Limb (tissue), 2 donors: ENCODE measurements around the gene PNPLA8.
"Not testable (repeated sequence)": the region's sequence is repeated elsewhere in the genome, so short reads cannot be mapped to it uniquely, and the experiment has no call there.

Experiments used
- DNase-seq, 2 donors: peaks; one replicate each; pipeline ENCODE4 v3.0.0-alpha.2; 2016; ENCODE audit errors: extremely low spot score in 2 of 2

Gene PNPLA8, protein sequence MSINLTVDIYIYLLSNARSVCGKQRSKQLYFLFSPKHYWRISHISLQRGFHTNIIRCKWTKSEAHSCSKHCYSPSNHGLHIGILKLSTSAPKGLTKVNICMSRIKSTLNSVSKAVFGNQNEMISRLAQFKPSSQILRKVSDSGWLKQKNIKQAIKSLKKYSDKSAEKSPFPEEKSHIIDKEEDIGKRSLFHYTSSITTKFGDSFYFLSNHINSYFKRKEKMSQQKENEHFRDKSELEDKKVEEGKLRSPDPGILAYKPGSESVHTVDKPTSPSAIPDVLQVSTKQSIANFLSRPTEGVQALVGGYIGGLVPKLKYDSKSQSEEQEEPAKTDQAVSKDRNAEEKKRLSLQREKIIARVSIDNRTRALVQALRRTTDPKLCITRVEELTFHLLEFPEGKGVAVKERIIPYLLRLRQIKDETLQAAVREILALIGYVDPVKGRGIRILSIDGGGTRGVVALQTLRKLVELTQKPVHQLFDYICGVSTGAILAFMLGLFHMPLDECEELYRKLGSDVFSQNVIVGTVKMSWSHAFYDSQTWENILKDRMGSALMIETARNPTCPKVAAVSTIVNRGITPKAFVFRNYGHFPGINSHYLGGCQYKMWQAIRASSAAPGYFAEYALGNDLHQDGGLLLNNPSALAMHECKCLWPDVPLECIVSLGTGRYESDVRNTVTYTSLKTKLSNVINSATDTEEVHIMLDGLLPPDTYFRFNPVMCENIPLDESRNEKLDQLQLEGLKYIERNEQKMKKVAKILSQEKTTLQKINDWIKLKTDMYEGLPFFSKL

DNA sequence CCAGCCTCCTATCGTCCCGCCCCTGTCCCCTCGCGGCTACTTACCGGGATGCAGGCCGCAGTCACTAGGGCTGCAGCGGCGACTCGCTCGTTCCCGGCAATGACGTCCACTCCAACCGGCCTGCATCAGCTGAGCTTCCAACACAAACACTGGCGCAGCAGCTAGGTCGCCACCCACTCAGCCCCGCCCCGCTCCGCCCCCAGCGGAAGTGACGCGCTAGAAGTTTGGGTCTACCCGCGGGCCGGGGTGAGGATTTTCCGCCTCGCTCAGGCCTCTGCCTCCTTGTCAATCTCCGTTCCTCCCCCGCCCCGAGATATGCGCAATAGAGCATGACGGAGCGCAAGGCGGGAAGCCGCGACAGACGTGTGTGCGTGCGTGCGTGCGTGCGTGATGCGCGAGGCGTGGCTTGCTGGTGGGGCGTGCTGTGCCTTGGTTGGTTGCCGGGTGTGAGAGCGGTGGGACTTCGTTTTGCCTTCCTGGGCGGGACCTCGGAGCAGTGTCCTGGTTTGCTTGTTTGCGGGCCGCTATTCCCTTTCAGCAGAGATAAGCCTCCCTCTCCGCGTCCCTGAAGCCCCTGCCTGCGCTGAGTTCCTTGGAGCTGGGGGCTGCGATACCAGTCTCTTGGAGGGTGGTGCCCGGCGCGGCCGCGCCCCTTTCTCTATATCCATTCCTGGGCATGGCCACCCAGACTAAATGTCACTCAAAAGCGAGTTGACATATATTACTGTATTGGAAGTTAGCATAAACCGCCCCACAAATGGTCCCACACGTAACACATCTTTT is at the start of gene PNPLA8:
PNPLA8 (minus strand) TSS at position 151 of the 783 bp plus-strand sequence. CDS start 10,644 bp downstream, outside the sequence.
- peak; percentile 99 to 100 for DNase-seq

DNA sequence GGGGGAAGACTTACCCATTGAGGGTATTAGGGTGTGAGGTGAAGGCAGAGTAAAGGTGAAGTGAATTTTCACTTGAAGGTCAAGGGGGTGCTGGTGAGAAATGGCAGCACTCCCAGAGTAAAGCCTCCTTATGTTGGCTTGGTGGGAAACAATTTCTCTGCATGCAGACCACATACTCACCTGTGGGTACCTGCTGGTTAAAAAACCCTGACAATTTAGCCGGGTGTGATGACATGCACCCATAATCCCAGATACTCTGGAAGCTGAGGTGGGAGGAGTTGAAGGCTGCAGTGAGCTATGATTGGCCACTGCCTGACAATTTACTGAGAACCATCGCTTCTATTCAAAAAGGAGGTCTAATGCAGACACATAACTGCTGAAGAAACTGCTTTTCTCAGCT is 49.2 kb upstream of the PNPLA8 start:
- no peak for DNase-seq

DNA sequence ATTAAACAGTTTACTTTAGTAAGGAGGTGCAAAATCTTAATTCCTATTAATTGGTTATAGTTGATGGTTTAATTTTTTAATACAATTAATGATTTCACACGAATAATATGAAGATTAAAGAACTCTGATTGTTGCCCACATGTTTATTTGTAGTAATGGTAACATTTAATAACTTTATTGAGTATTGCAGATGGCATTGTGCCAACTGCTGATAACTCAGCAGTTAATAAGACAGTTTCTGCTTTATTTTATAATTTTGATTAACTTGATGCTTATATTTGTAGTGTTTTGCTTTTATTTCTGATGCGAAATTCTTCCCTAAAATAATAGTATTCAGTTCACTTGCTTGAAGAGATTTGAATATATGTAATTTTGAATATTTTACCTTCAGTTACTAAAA is 46.5 kb upstream of the PNPLA8 start:
- no peak for DNase-seq

DNA sequence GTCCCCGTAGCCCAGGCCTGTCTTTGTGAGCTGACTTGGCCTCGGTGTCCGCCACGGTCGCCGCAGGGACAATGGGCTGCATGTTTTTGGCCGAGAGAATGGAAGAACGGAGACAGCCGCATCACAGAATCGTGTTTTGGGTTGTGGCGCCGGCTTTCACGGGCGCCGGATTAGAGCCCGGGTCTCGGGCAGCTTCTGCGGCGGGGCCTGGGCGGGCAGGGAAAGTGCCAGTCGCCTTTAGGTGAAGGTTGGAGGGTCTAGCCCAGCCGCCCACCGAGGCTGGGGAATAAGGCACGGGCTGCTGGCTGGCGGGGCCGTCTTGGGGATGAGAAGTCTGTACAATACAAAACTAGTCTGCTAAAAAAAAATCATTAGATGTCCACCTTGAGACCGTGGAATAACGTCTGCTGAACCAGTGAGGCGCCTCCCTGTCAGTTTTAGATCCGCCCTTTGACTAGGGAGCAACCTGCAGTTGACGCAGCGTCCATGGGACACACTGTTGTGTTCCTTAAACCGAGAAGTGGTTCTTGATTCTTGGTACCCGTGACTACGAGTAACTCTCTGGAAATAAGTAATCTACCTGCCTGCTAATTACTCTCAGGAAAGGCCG is 44.3 kb upstream of the PNPLA8 start:
- DNase-seq = peak in 1 of 2 donors; percentile 30

DNA sequence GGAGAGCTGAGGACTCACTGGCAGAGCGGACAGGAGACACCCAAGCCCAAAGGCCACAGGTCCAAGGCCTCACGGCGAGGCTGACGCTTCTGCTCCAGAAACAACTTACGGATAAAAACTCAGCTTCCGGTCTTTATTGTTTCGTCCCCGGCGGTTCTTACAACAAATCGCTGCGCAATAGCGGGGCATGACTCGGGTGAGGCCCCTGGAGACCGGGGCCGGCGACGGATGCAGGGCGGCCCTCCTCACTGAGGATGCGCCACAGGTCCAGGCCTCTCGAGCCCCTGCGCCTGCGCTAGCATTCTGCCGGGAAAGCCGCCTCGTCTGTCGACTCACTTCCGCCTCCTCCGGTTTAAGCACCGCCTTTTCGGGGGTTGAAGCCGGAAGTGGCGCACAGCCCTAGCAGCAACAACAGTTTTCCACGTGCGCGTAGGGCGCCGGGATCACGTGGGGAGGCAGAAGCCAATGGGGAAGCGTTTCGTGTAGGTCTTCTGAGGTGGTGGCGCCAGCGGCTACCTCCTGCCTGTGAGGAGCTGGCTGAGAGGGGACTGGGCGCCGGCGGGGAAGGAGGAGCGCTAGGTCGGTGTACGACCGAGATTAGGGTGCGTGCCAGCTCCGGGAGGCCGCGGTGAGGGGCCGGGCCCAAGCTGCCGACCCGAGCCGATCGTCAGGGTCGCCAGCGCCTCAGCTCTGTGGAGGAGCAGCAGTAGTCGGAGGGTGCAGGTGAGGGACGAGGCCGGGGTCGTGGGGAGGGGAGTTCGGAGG is 43.6 kb upstream of the PNPLA8 start, which contains the start of the genes DNAJB9 and THAP5:
DNAJB9 (plus strand) TSS at position 494 of the 765 bp plus-strand sequence. CDS start 1,853 bp downstream, outside the sequence.
THAP5 (minus strand) TSS at position 326 of the 765 bp plus-strand sequence; CDS start at position 189, 137 bp downstream.
- DNase-seq = peak; percentile 98 to 99

DNA sequence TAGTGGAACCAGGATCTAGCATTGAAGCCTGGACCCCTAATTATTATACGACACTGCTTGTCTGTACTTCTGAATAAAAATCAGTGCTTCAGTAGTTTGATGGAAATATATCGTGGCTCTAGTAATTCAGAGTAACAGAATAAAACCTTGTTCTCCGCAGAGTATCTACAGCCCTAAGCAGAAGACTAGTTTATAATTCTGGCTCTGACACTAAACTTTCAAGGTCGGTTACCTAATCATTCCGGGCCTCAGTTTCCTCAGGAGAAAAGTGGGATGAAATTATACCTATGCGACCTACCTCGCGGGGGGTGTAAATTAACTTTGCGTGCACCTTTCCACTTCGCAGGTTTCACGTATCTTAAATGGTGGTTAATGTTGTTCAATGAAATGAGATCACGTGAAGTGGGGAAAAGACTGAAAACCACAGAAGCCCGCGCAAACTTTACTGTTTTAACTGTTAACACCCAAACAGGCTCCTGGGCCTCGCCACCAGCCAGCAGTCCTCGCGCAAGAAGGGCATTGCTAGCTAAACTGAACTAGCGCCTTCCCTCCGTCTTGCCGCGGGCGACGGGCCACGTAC is 43.0 kb upstream of the PNPLA8 start:
- DNase-seq = no peak

DNA sequence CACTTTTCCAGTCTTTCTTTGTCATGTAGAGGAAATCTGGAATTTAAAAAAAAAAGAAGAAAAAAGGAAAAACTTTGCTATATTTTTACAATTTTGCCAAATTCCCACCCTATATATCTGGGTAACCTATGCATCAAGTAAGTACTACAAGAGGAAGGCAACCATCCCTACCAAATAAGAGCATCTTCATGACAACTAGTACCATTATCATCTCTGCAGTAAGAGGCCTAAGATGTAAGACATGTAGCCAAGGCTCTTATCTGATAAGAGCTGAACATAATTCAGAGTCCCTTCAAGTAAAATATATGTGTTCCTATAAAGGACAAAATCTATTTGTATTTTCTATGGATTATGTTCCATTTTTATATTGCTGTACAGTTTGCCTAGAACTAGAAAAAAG is 40.1 kb upstream of the PNPLA8 start:
- no peak for DNase-seq

DNA sequence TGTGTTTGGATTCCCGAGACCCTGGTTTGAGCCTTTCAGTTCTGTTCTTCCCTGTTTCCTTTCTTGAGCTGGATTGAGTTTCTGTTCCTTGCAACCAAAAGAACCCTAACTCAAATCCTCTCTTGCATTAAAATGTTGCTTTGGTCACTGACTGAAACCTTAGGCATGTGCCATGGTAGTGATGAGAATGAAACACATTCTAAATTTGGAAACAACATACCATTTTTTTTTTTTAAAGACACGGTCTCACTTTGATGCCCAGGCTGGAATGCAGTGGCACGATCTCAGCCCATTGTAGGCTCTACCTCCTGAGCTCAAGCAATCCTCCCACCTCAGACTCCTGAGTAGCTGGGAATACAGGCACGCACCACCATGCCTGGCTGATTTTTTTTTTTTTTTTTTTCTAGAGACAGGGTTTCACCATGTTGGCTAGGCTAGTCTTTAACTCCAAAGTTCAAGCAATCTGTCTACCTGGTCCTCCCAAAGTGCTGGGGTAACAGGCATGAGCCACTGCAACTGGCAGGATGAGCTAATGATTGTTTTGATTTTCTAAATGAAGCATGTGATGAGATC is 35.2 kb upstream of the PNPLA8 start:
- DNase-seq = no peak

DNA sequence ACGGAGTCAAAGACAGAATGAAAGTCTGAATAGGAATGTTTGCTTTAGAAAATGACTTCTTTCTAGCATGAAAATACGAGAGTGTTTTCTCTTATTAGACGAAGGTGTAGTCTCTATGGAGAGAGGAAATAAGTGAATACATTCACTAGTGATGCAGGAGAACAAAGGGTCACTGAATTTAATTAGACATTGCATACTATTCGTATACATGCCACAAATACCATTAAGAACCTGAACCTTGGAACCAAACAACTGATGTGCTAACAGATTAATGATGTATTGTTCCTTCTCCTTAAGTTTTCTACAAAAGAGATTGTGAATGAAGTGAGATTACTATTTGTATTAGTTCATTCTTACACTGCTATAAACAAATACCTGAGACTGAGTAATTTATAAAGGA is 33.3 kb upstream of the PNPLA8 start:
- DNase-seq = no peak

DNA sequence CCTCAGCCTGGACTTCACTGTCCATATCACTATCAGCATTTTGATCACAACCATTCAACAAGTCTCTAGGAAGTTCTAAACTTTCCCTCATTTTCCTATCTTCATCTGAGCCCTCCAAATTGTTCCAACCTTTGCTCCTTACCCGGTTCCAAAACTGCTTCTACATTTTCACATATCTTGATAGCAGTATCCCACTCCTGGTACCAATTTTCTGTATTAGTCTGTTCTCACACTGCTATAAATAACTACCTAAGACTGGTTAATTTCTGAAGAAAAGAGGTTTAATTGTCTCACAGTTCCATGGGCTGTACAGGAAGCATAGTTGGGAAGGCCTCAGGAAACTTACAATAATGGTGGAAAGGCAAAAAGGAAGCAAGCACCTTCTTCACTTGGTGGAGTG is 31.7 kb upstream of the PNPLA8 start:
- no peak for DNase-seq

DNA sequence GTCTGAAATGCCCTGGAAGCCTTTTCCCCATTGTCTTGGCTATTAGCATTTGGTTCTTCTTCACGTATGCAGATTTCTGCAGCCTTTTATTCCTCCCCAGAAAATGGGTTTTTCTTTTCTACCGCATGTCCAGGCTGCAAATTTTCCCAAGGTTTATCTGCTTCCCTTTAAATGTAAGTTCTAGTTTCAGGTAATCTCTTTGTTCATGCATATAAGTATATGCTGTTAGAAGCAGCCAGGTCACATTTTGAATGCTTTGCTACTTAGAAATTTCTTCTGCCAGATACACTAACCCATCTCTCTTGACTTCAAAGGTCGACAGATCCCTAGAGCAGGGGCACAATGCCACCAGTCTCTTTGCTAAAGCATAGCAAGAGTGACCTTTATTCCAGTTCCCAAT is 31.3 kb upstream of the PNPLA8 start:
- no peak for DNase-seq

DNA sequence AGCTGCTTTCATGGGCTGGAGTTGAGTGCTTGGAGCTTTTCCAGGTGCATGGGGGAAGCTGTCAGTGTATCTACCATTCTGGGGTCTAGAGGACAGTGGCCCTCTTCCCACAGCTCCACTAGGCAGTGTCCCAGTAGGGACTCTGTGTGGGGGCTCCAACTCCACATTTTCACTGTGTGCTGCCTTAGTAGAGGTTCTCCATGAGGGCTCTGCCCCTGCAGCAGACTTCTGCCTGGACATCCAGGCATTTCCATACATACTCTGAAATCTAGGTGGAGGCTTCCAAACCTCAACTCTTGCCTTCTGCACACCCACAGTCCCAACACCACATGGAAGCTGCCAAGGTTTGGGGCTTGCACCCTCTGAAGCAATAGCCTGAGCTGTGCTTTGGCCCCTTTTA is 30.7 kb upstream of the PNPLA8 start:
- not testable (repeated sequence) for DNase-seq

DNA sequence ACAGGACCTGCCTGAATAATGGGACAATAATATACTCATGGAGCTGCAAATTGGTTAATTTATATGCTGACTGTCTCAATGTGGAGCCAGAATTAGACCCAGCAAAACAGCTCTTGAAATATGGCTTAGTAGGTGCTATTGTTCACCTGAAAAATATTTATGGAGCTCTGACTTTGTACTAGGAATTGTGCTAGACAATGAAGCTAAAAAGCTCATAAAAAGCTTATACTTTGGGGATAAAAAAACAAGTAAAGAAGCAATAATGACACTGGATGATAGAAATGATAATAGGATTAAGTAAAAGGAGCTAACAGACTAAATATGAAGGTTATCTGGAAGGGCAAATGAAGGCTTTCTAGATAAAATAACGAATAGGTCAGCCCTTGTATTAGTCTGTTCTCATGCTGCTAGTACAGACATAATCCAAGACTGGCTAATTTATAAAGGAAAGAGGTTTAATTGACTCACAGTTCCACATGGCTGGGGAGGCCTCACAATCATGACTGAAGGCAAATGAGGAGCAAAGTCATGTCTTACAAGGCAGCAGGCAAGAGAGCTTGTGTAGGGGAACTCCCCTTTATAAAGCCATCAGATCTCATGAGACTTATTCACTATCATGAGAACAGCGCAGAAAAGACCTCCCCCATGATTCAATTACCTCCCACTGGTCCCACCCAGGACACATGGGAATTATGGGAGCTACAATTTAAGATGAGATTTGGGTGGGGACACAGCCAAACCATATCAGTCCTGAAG is 22.4 kb upstream of the PNPLA8 start:
- DNase-seq = not testable (repeated sequence)

DNA sequence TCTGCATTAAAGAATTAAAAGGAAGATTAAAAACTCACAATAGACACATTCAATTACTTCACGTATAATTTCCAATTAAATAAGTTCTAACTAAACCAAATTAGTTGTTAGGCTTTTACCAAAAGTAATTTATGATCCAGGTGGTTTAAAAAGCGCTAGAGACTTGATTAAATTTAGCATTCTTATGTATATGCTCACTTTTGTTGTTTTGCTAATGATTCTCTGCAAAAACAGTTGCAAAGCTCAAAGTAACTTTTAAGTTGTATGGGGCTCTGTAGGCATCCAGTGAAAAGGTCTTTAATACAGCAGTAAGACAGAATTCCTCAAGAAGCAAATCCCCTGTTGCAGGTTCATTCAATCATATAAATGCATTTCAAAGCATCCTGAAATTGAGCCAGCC is 15.5 kb upstream of the PNPLA8 start:
- no peak for DNase-seq

DNA sequence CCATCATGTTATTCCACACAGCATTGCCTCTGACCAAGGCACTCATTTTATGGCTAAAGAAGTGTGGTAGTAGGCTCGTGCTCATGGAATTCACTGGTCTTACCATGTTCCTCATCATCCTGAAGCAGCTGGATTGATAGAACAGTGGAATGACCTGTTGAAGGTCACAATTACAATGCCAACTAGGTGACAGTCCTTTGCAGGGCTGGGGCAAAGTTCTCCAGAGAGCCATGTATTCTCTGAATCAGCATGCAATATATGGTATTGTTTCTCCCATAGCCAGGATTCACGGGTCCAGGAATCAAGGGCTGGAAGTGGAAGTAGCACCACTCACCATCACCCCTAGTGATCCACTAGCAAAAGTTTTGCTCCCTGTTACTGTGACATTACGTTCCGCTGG is 12.8 kb upstream of the PNPLA8 start:
- DNase-seq = not testable (repeated sequence)

DNA sequence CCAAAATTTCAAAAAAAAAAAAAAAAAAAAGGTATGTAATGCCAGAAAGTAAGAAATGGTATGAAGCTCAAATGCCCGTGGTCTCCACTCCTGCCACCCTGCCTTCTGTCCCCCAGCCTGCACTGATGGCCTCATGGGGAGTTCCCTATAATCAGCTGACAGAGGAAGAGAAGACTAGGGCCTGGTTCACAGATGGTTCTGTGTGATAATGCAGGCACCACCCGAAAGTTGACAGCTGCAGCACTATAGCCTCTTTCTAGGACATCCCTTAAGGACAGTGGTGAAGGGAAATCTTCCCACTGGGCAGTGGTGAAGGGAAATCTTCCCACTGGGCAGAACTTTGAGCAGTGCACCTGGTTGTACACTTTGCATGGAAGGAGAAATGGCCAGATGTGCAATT is 12.3 kb upstream of the PNPLA8 start:
- DNase-seq = not testable (repeated sequence)

DNA sequence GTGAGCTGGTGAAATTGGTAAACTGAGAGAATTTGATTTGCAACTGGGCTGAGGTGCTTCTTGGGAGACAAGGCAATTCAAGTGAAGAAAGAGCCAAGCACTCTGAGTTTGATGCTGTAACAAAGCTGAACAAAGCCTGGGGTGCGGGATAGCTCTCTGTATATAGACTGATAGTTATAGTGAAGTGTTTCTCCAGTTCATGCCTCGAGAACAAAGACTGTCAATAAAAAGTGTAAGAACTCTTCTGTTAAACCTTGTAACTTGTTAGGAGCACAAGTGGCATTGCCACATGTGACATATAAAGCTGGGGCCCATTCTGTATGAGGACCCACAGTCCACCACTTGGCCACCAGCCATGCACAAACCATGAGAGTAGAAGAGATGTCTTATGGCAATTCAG is 11.3 kb upstream of the PNPLA8 start:
- DNase-seq = no peak

DNA sequence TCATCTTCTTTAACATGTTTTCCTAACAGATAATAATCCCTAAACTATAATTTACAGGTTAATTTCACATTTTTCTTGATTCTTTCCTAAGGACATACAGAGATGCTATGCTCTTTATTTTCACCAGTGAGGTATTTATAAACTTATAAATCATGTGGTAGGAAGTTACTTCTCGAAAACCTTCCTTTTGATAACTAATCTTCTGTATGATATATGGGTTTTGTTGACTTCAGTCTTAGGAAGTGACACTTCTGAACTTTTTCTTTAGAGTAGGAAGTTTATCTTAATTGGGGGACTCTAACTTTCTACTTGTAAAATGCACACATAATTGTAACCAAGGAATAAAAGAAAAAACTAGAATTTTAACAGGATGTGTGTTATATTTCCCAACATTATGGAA is 9.8 kb upstream of the PNPLA8 start:
- DNase-seq = no peak

DNA sequence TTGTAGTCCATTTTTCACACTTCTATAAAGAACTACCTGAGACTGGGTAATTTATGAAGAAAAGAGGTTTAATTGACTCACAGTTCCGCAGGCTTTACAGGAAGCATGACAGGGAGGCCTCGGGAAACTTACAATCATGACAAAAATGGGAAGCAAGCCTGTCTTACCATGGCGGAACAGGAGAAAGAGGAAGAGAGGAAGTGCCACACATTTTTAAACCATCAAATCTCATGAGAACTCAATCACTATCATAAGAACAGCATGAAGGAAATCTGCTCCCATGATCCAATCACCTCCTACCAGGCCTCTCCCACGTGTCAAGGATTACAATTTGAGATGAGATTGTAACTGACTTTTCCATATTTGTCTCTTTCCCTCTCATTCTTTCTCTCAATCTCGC is 9.3 kb upstream of the PNPLA8 start:
- no peak for DNase-seq
